ENCODE measurements around the gene PPP2R1A. TPM values are rescaled to one million over a fixed set of nuclear protein-coding genes. Genes with fewer than 3 reads are reported as not detected.

PPP2R1A gene
- polyA plus RNA-seq, 1 donor from 2014 or later: 204 TPM

GRCh38 chr19:52217576-52217975 lies 27.7 kb downstream of the PPP2R1A start:
- Mint-ChIP-seq H3K4me1 (peaks cover 0 to 6% (median 0%) of the 10 kb centered on the region in 3 donors), H3K36me3 (peaks cover 10% of the 10 kb centered on the region), H3K27ac (no peak overlapping the region), H3K9me3 (no peaks in the 10 kb centered on the region), H3K4me3 (no peak overlapping the region), H3K27me3 (no peaks in the 10 kb centered on the region)

GRCh38 chr19:52219611-52220010 lies 29.8 kb downstream of the PPP2R1A start:
- Mint-ChIP-seq H3K27ac (no peak overlapping the region), H3K4me3 (no peak overlapping the region), H3K9me3 (no peaks in the 10 kb centered on the region), H3K36me3 (peaks cover 6% of the 10 kb centered on the region), H3K27me3 (no peaks in the 10 kb centered on the region), H3K4me1 (peaks cover 0 to 2% (median 0%) of the 10 kb centered on the region in 3 donors)

GRCh38 chr19:52221031-52221430 lies 31.2 kb downstream of the PPP2R1A start:
- Mint-ChIP-seq H3K4me1 (peaks cover 0 to 2% (median 0%) of the 10 kb centered on the region in 3 donors), H3K27ac (no peak overlapping the region), H3K4me3 (peak overlapping the region in 1 of 4 donors; percentile 58), H3K9me3 (no peaks in the 10 kb centered on the region), H3K27me3 (no peaks in the 10 kb centered on the region), H3K36me3 (peaks cover 10% of the 10 kb centered on the region)

GRCh38 chr19:52221831-52222375 lies 32.1 kb downstream of the PPP2R1A start:
- Mint-ChIP-seq H3K36me3 (peaks cover 10% of the 10 kb centered on the region), H3K4me1 (peaks cover 0 to 2% (median 0%) of the 10 kb centered on the region in 3 donors), H3K27me3 (no peaks in the 10 kb centered on the region), H3K27ac (no peak overlapping the region), H3K4me3 (no peak overlapping the region), H3K9me3 (no peaks in the 10 kb centered on the region)

- Mint-ChIP-seq H3K4me3 (no peak overlapping the region), H3K27ac (peak overlapping the region in 1 of 3 donors; percentile 31), H3K4me1 (peaks cover 0 to 2% (median 0%) of the 10 kb centered on the region in 3 donors), H3K9me3 (no peaks in the 10 kb centered on the region), H3K36me3 (peaks cover 3% of the 10 kb centered on the region), H3K27me3 (no peaks in the 10 kb centered on the region)
Observed at GRCh38 chr19:52224211-52224610, 34.4 kb downstream of the PPP2R1A start.

- H3K4me1 Mint-ChIP-seq: no peaks in the 10 kb centered on the region
- peak overlapping the region in 1 of 3 donors; percentile 96 for H3K27ac Mint-ChIP-seq
- no peaks in the 10 kb centered on the region for H3K9me3 Mint-ChIP-seq
- peaks cover 3% of the 10 kb centered on the region for H3K36me3 Mint-ChIP-seq
- H3K4me3 Mint-ChIP-seq: no peak overlapping the region
- H3K27me3 Mint-ChIP-seq: no peaks in the 10 kb centered on the region
Observed at GRCh38 chr19:52226652-52227051, 36.8 kb downstream of the PPP2R1A start.

GRCh38 chr19:52227196-52227940 lies 37.5 kb downstream of the PPP2R1A start:
- no peaks in the 10 kb centered on the region for H3K4me1 Mint-ChIP-seq
- peaks cover 6% of the 10 kb centered on the region for H3K36me3 Mint-ChIP-seq
- no peaks in the 10 kb centered on the region for H3K27me3 Mint-ChIP-seq

GRCh38 chr19:52227980-52228379 lies 38.1 kb downstream of the PPP2R1A start:
- no peaks in the 10 kb centered on the region for H3K27me3 Mint-ChIP-seq
- H3K4me3 Mint-ChIP-seq: no peak overlapping the region
- H3K9me3 Mint-ChIP-seq: no peaks in the 10 kb centered on the region
- H3K27ac Mint-ChIP-seq: peak overlapping the region; percentile 19 to 65 (median 61)
- no peaks in the 10 kb centered on the region for H3K4me1 Mint-ChIP-seq
- peaks cover 6% of the 10 kb centered on the region for H3K36me3 Mint-ChIP-seq

More at GRCh38 chr19:52227196-52227940, 37.5 kb downstream of the PPP2R1A start:
- peak overlapping the region in 2 of 3 donors; percentile 19 to 96 for H3K27ac Mint-ChIP-seq
- H3K9me3 Mint-ChIP-seq: no peaks in the 10 kb centered on the region
- H3K4me3 Mint-ChIP-seq: no peak overlapping the region

GRCh38 chr19:52229524-52229923 lies 39.7 kb downstream of the PPP2R1A start:
- Mint-ChIP-seq H3K4me1 (no peaks in the 10 kb centered on the region), H3K27ac (peak overlapping the region in 1 of 3 donors; percentile 50), H3K36me3 (peaks cover 6% of the 10 kb centered on the region), H3K27me3 (no peaks in the 10 kb centered on the region), H3K4me3 (no peak overlapping the region), H3K9me3 (no peaks in the 10 kb centered on the region)

GRCh38 chr19:52230685-52231084 lies 40.8 kb downstream of the PPP2R1A start:
- H3K27me3 Mint-ChIP-seq: no peaks in the 10 kb centered on the region
- no peaks in the 10 kb centered on the region for H3K9me3 Mint-ChIP-seq
- H3K4me3 Mint-ChIP-seq: no peak overlapping the region
- H3K27ac Mint-ChIP-seq: peak overlapping the region; percentile 4 to 75 (median 55)
- peaks cover 0 to 3% (median 0%) of the 10 kb centered on the region in 3 donors for H3K4me1 Mint-ChIP-seq
- H3K36me3 Mint-ChIP-seq: peaks cover 2% of the 10 kb centered on the region

- Mint-ChIP-seq H3K9me3 (no peaks in the 10 kb centered on the region), H3K4me1 (peaks cover 0 to 3% (median 0%) of the 10 kb centered on the region in 3 donors), H3K27me3 (no peaks in the 10 kb centered on the region), H3K27ac (peak overlapping the region; percentile 4 to 55 (median 15)), H3K4me3 (no peak overlapping the region), H3K36me3 (peaks cover 2% of the 10 kb centered on the region)
Observed at GRCh38 chr19:52231154-52231910, 41.5 kb downstream of the PPP2R1A start.

- Mint-ChIP-seq H3K4me1 (peaks cover 0 to 4% (median 3%) of the 10 kb centered on the region in 3 donors), H3K4me3 (no peak overlapping the region), H3K27ac (no peak overlapping the region), H3K27me3 (no peaks in the 10 kb centered on the region), H3K36me3 (peaks cover 2% of the 10 kb centered on the region), H3K9me3 (no peaks in the 10 kb centered on the region)
Observed at GRCh38 chr19:52234406-52234805, 44.6 kb downstream of the PPP2R1A start.

- H3K27me3 Mint-ChIP-seq: no peaks in the 10 kb centered on the region
- H3K4me1 Mint-ChIP-seq: peaks cover 0 to 4% (median 3%) of the 10 kb centered on the region in 3 donors
- H3K4me3 Mint-ChIP-seq: no peak overlapping the region
- H3K9me3 Mint-ChIP-seq: no peaks in the 10 kb centered on the region
- H3K27ac Mint-ChIP-seq: peak overlapping the region in 1 of 3 donors; percentile 8
- no peaks in the 10 kb centered on the region for H3K36me3 Mint-ChIP-seq
Observed at GRCh38 chr19:52237197-52237596, 47.3 kb downstream of the PPP2R1A start.

GRCh38 chr19:52237771-52238400 lies 48.0 kb downstream of the PPP2R1A start:
- Mint-ChIP-seq H3K27ac (peak overlapping the region in 1 of 3 donors; percentile 8), H3K4me3 (no peak overlapping the region), H3K4me1 (peaks cover 0 to 4% (median 3%) of the 10 kb centered on the region in 3 donors), H3K27me3 (no peaks in the 10 kb centered on the region), H3K9me3 (no peaks in the 10 kb centered on the region), H3K36me3 (no peaks in the 10 kb centered on the region)

GRCh38 chr19:52244021-52244420 lies 54.2 kb downstream of the PPP2R1A start:
- no peaks in the 10 kb centered on the region for H3K4me1 Mint-ChIP-seq
- H3K27me3 Mint-ChIP-seq: no peaks in the 10 kb centered on the region
- H3K9me3 Mint-ChIP-seq: no peaks in the 10 kb centered on the region
- H3K4me3 Mint-ChIP-seq: peak overlapping the region in 1 of 4 donors; percentile 28
- H3K27ac Mint-ChIP-seq: no peak overlapping the region
- no peaks in the 10 kb centered on the region for H3K36me3 Mint-ChIP-seq
